D721Med (cell line): Measurements from ENCODE around the gene PTRH1.

Experiments used
- DNase-seq: peaks from one replicate; pipeline ENCODE4 v3.0.0; 2011; ENCODE audit warnings: low spot score; ENCODE audit not compliant: insufficient read length
- FAIRE-seq: peaks from 2 replicates; lab custom pipeline; 2011; peaks lifted over from hg19 to GRCh38; lab: Jason Lieb, UNC
- CTCF ChIP-seq: IDR thresholded peaks from 2 replicates; pipeline ENCODE4 v1.5.1; 2012; ENCODE audit warnings: mild to moderate bottlenecking, control low read depth; ENCODE audit not compliant: insufficient read depth; ENCODE audit errors: missing control alignments

Gene PTRH1

GRCh38 chr9:127710204-127710783 is 5.2 kb downstream of the PTRH1 start:
- TF ChIP-seq CTCF: no peak
- no peak for FAIRE-seq
- DNase-seq: no peak

DNA sequence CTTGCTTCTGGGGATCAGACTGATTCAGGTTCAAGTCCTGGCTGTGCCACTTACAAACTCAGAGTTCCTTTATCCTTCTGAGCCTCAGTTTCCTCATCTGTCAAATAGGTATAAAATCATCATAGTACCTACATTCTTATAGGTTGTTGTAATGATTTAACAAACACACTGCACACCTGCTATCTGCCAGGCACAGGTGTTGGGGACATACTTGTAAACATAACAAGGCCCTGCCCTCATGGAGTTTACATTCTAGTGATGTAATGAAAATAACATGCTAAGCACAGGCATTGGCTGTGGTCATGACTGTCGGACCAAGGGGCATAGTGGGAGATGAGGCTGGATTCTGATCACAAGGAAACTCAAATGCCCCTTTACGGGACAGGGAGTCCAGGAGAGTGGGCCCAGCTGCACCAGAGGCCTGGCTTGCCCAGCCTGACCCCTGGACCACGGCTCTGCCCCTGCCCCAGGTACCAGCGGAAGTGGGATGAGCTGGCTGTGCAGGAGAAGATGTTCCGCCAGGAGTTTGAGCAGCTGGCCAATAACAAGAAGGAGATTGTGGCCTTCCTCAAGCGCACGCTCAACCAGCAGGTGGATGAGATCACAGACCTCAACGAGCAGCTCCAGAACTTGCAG is 6.4 kb downstream of the PTRH1 start:
- DNase-seq: no peak
- TF ChIP-seq CTCF: no peak
- FAIRE-seq: no peak

DNA sequence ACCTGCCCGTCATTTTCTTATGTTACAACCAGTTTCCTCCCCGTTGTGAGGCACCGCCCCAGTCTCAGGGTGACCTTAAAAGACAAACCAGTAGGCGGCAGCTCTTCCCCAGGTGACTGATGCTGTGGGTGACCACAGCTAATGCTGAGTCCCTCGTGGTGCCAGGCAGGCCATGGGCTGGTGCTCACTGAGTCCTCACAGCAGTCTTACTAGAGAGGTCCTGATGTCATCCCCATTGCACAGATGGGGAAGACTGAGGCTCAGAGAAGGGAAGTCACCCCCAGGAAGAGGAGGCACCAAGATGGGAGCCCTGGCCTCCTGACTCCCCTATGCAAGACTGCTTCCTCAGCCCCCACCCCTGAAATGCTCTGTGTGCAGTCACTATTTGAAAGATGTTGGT is 7.7 kb downstream of the PTRH1 start:
- no peak for FAIRE-seq
- no peak for DNase-seq
- TF ChIP-seq CTCF: no peak

DNA sequence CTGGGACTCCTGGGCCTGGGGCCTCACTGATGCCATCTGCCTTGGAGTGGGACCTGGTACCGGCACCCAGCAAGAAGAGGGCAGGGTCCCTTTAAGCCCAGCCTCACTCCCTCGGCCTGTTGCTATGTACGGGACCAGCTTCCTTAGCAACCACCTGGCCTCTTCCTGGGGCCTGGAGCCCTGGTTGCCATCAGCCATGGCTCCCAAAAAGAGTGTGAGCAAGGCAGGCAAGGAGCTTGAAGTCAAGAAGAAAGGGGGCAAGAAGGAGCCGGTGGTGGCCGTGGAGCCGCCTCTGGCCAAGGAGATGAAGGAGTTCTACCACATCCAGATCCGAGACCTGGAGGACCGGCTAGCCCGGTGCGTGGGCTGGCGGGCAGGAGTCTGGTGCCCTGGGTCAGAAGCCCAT is 8.6 kb downstream of the PTRH1 start, which contains the start of gene CFAP157:
CFAP157 (plus strand) TSS at position 153 of the 406 bp plus-strand sequence; CDS start at position 197, 44 bp downstream.
- no peak for TF ChIP-seq CTCF
- DNase-seq (no peak), FAIRE-seq (no peak)

GRCh38 chr9:127705577-127706379 is 9.7 kb downstream of the PTRH1 start:
- DNase-seq: no peak
- no peak for FAIRE-seq
- no peak for TF ChIP-seq CTCF

DNA sequence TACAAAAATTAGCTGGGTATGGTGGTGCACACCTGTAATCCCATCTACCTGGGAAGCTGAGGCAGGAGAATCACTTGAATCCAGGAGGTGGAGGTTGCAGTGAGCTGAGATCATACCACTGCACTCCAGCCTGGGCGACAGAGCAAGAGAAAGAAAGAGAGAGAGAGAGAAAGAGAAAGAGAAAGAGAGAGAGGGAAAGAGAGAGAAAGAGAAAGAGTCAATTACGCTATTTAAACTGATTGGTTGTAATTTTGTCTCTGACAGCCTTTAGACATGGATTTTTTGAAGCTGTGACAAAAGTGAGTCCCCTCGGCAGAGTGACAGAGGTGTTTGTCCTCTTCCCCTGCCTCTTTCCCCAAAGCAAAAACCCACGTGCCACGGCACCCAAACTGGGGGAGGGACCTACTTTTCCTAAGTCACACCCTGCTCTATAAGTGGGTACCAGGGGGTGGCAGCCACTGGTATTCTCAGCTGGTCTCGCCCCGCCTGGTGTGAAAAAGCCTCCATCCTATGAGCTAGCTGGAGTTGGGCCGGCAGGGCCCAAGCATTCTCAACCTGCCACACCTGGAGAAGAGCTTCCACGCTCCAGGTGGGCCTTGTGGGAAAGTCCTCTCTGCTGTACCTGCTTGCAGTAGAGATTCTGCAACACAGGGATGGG is 12.0 kb downstream of the PTRH1 start:
- no peak for TF ChIP-seq CTCF
- DNase-seq: no peak
- no peak for FAIRE-seq
